Stimulated activated CD4-positive, alpha-beta T cell treated with anti-CD3 and anti-CD28 coated beads, Interleukin-4, amount 100 ng/mL, for 24 hours (primary cell): ENCODE data around the gene SLFN12L.

ENCODE experiments used
- DNase-seq: peaks from one replicate; pipeline ENCODE4 v3.0.0-alpha.2; 2020

Gene SLFN12L

GRCh38 chr17:35428229-35428628 is 109.2 kb downstream of the SLFN12L start:
- no peak for DNase-seq

GRCh38 chr17:35423761-35424160 is 113.7 kb downstream of the SLFN12L start:
- DNase-seq = no peak
